Liver (tissue), 2 donors: ENCODE data around the gene XIAP.

Source experiments
- TF ChIP-seq, protein P1 (sequence below): fragments of 150-350 bp; IDR thresholded peaks from 2 replicates; pipeline ENCODE4 v1.5.1; 2017; ENCODE audit warnings: improper control_type of control experiment, low read depth, low read length; ENCODE audit not compliant: missing input control
- TF ChIP-seq, protein P2 (sequence below): IDR thresholded peaks from 2 replicates; pipeline ENCODE4 v1.6.1; 2016; ENCODE audit warnings: antibody characterized with exemption, mild to moderate bottlenecking
- donor health status: healthy.

DNA sequence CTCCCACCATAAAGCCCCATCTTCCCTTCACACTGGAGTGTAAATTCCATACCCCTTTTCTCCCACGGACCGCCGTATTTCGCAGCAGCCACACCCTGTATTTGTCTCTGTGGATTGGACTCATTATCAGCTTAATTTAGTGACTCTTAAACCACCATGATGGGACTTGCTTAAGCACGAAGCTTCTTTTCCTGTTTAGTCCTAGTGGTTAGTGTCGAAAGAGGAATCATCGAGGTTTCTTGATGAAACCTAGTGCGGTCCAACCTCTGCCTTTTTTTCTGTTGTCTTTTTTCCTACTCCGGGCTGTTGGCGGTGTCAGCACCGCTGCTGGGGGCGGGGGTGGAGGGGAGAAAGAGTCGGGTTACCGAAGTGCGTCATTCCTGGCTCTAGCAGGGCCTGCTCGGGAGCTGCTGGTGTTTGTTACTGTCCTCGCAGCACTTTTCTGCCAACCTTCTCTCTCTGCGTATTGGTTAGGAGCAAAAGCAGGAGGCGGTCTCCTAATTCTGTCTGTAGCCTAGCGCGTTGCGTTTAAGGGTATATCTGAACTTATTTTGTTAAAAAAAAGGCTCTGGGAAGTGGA, 103.0 kb downstream of the XIAP start:
- TF ChIP-seq, protein P1, sequence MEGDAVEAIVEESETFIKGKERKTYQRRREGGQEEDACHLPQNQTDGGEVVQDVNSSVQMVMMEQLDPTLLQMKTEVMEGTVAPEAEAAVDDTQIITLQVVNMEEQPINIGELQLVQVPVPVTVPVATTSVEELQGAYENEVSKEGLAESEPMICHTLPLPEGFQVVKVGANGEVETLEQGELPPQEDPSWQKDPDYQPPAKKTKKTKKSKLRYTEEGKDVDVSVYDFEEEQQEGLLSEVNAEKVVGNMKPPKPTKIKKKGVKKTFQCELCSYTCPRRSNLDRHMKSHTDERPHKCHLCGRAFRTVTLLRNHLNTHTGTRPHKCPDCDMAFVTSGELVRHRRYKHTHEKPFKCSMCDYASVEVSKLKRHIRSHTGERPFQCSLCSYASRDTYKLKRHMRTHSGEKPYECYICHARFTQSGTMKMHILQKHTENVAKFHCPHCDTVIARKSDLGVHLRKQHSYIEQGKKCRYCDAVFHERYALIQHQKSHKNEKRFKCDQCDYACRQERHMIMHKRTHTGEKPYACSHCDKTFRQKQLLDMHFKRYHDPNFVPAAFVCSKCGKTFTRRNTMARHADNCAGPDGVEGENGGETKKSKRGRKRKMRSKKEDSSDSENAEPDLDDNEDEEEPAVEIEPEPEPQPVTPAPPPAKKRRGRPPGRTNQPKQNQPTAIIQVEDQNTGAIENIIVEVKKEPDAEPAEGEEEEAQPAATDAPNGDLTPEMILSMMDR = no peak
- TF ChIP-seq, protein P2, sequence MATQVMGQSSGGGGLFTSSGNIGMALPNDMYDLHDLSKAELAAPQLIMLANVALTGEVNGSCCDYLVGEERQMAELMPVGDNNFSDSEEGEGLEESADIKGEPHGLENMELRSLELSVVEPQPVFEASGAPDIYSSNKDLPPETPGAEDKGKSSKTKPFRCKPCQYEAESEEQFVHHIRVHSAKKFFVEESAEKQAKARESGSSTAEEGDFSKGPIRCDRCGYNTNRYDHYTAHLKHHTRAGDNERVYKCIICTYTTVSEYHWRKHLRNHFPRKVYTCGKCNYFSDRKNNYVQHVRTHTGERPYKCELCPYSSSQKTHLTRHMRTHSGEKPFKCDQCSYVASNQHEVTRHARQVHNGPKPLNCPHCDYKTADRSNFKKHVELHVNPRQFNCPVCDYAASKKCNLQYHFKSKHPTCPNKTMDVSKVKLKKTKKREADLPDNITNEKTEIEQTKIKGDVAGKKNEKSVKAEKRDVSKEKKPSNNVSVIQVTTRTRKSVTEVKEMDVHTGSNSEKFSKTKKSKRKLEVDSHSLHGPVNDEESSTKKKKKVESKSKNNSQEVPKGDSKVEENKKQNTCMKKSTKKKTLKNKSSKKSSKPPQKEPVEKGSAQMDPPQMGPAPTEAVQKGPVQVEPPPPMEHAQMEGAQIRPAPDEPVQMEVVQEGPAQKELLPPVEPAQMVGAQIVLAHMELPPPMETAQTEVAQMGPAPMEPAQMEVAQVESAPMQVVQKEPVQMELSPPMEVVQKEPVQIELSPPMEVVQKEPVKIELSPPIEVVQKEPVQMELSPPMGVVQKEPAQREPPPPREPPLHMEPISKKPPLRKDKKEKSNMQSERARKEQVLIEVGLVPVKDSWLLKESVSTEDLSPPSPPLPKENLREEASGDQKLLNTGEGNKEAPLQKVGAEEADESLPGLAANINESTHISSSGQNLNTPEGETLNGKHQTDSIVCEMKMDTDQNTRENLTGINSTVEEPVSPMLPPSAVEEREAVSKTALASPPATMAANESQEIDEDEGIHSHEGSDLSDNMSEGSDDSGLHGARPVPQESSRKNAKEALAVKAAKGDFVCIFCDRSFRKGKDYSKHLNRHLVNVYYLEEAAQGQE = peak; percentile 64
